SK-N-SH (cell line): ENCODE results near the gene CD53. TPM values are rescaled to one million over a fixed set of nuclear protein-coding genes. Genes with fewer than 3 reads are reported as not detected.

Experiments
- CTCF ChIA-PET: fragments of 300-600, 350-600 bp; formaldehyde crosslinking; extraction: SDS; loops from one replicate; lab custom pipeline; 2021; lab: Yijun Ruan, JAX
- POLR2A ChIA-PET: fragments of 350-600 bp; sonication (Branson Sonifier 250); formaldehyde crosslinking; extraction: SDS; loops from one replicate; lab custom pipeline; 2020; ENCODE audit warnings: antibody characterized with exemption, inconsistent platforms; lab: Yijun Ruan, JAX
- DNase-seq: peaks from one replicate; pipeline ENCODE4 v3.0.0; 2012
- H2AFZ ChIP-seq: fragments of 200-600 bp; sonication (generic); 2 replicates; pipeline ENCODE4 v1.8.1; 2016; ENCODE audit warnings: antibody characterized with exemption, mild to moderate bottlenecking, low read depth
- H3F3A ChIP-seq: fragments of 200-600 bp; sonication (generic); replicated peaks from 2 replicates; pipeline ENCODE3; 2016; ENCODE audit warnings: antibody characterized with exemption, mild to moderate bottlenecking; ENCODE audit not compliant: insufficient read depth
- H3K27ac ChIP-seq, 2 experiments: fragments of 200-500 bp in 1 of 2; fragments of 200-600 bp in 1 of 2; sonication (Bioruptor generic) in 1 of 2; sonication (generic), shearing (Covaris generic) in 1 of 2; 2 replicates each; pipeline versions ENCODE4 v1.5.1 to v1.6.1; 2014 to 2016; ENCODE audit warnings: low read depth in 2 of 2, inconsistent platforms in 1 of 2, low read length in 1 of 2, mild to moderate bottlenecking in 1 of 2, mixed read lengths in 1 of 2
- H3K27me3 ChIP-seq: fragments of 200-600 bp; sonication (generic), shearing (Covaris generic); 2 replicates; pipeline ENCODE4 v1.6.1; 2016; ENCODE audit warnings: mixed run types; ENCODE audit not compliant: insufficient read depth
- H3K36me3 ChIP-seq, 2 experiments: fragments of 200-500 bp in 1 of 2; fragments of 200-600 bp in 1 of 2; sonication (Bioruptor generic) in 1 of 2; sonication (generic) in 1 of 2; replicated peaks in 1 of 2; 2 replicates each; pipeline versions ENCODE3 to v1.5.1; 2014 to 2016; ENCODE audit warnings: low read length in 1 of 2, mild to moderate bottlenecking in 1 of 2; ENCODE audit not compliant: insufficient read depth in 2 of 2, control insufficient read depth in 1 of 2
- H3K4me1 ChIP-seq, 2 experiments: fragments of 200-500 bp in 1 of 2; fragments of 200-600 bp in 1 of 2; sonication (Bioruptor generic) in 1 of 2; sonication (generic), shearing (Covaris generic) in 1 of 2; 2 replicates each; pipeline versions ENCODE4 v1.5.1 to v1.6.1; 2014 to 2016; ENCODE audit warnings: low read depth in 1 of 2, low read length in 1 of 2, mixed run types in 1 of 2; ENCODE audit not compliant: insufficient read depth in 2 of 2, control insufficient read depth in 1 of 2
- H3K4me2 ChIP-seq: fragments of 200-600 bp; sonication (generic), shearing (Covaris generic); 2 replicates; pipeline ENCODE4 v1.6.1; 2017; ENCODE audit warnings: mixed run types
- H3K4me3 ChIP-seq, 2 experiments: fragments of 200-500 bp in 1 of 2; fragments of 200-600 bp in 1 of 2; sonication (Bioruptor generic) in 1 of 2; sonication (generic), shearing (Covaris generic) in 1 of 2; 2 replicates each; pipeline versions ENCODE4 v1.5.1 to v1.8.1; 2014 to 2016; ENCODE audit warnings: low read depth in 2 of 2, inconsistent platforms in 1 of 2, low read length in 1 of 2, mild to moderate bottlenecking in 1 of 2, mixed read lengths in 1 of 2, moderate library complexity in 1 of 2
- H3K79me2 ChIP-seq: fragments of 200-600 bp; sonication (generic); 2 replicates; pipeline ENCODE4 v1.8.1; 2017; ENCODE audit warnings: mild to moderate bottlenecking; ENCODE audit not compliant: insufficient read depth
- H3K9ac ChIP-seq: fragments of 200-600 bp; sonication (generic); 2 replicates; pipeline ENCODE4 v1.6.1; 2017; ENCODE audit warnings: mixed run types
- H3K9me2 ChIP-seq: fragments of 200-600 bp; sonication (generic); 2 replicates; pipeline ENCODE4 v1.6.1; 2017; ENCODE audit warnings: mixed run types
- H3K9me3 ChIP-seq: fragments of 200-600 bp; sonication (generic); 2 replicates; pipeline ENCODE4 v1.6.1; 2017; ENCODE audit warnings: mixed run types, mild to moderate bottlenecking, moderate library complexity
- H4K20me1 ChIP-seq: fragments of 200-600 bp; sonication (generic); 2 replicates; pipeline ENCODE4 v1.6.1; 2017; ENCODE audit warnings: mild to moderate bottlenecking, mixed run types; ENCODE audit not compliant: insufficient read depth
- ELF1 ChIP-seq: IDR thresholded peaks from 2 replicates; pipeline ENCODE4 v1.4.0; 2012
- EP300 ChIP-seq, 2 experiments: IDR thresholded peaks; 2 replicates each; pipeline versions ENCODE4 v1.4.0 to v1.6.1; 2012; ENCODE audit warnings: borderline replicate concordance in 1 of 2, low read depth in 1 of 2, low read length in 1 of 2
- EZH2phosphoT487 ChIP-seq: fragments of 200-600 bp; sonication (generic); IDR thresholded peaks from 2 replicates; pipeline ENCODE4 v1.6.1; 2017; ENCODE audit warnings: low read depth, mixed run types, mild to moderate bottlenecking, antibody characterized with exemption, moderate library complexity, borderline replicate concordance
- FOSL2 ChIP-seq: IDR thresholded peaks from 2 replicates; pipeline ENCODE4 v1.4.0; 2012; ENCODE audit warnings: low read depth, mild to moderate bottlenecking, moderate library complexity, borderline replicate concordance
- FOXJ3 ChIP-seq: sonication (generic); formaldehyde crosslinking; IDR thresholded peaks from 2 replicates; pipeline ENCODE4 v1.5.1; 2020; ENCODE audit warnings: mild to moderate bottlenecking, missing genetic modification reagents
- GABPA ChIP-seq: IDR thresholded peaks from 2 replicates; pipeline ENCODE4 v1.4.0; 2012; ENCODE audit warnings: low read depth, mild to moderate bottlenecking
- GATA2 ChIP-seq: sonication (generic); formaldehyde crosslinking; IDR thresholded peaks from 2 replicates; pipeline ENCODE4 v1.5.0; 2020; ENCODE audit warnings: mild to moderate bottlenecking, missing genetic modification reagents
- JUND ChIP-seq: IDR thresholded peaks from 2 replicates; pipeline ENCODE4 v1.4.0; 2012
- NFIC ChIP-seq: IDR thresholded peaks from 2 replicates; pipeline ENCODE4 v1.4.0; 2012; ENCODE audit warnings: borderline replicate concordance
- NRF1 ChIP-seq: IDR thresholded peaks from 2 replicates; pipeline ENCODE4 v1.6.1; 2012; ENCODE audit warnings: low read depth, mild to moderate bottlenecking, low read length
- POLR2AphosphoS5 ChIP-seq: IDR thresholded peaks from 2 replicates; pipeline ENCODE4 v1.6.1; 2012; ENCODE audit warnings: low read depth, low read length
- RCOR1 ChIP-seq: fragments of 150-350 bp; IDR thresholded peaks from 2 replicates; pipeline ENCODE4 v1.6.1; 2017; ENCODE audit warnings: antibody characterized with exemption, low read length
- SIN3A ChIP-seq: IDR thresholded peaks from 2 replicates; pipeline ENCODE4 v1.6.1; 2012; ENCODE audit warnings: low read depth, mild to moderate bottlenecking, low read length, moderate library complexity, borderline replicate concordance
- TCF12 ChIP-seq: IDR thresholded peaks from 2 replicates; pipeline ENCODE4 v1.4.0; 2012
- TEAD4 ChIP-seq: IDR thresholded peaks from 2 replicates; pipeline ENCODE4 v1.4.0; 2012; ENCODE audit warnings: mild to moderate bottlenecking, borderline replicate concordance; ENCODE audit not compliant: insufficient read depth
- WGBS: methylation state at CpG from one replicate; pipeline ENCODE4 v1.1.6; 2017; ENCODE audit warnings: low lambda C conversion rate; 5-methylcytosine and 5-hydroxymethylcytosine counted together
- polyA plus RNA-seq, 3 experiments: library from polyadenylated mRNA; depleted of rRNA; stranded (reverse); fragments of >200 nt; gene quantifications; 2 replicates each; pipeline ENCODE4 v1.2.3, GENCODE V29; 2012
- TF ChIP-seq, protein P1 (sequence below): fragments of 200-600 bp; sonication (generic); IDR thresholded peaks from 2 replicates; pipeline ENCODE4 v1.6.1; 2017; ENCODE audit warnings: antibody characterized with exemption, mild to moderate bottlenecking, moderate library complexity
- TF ChIP-seq, protein P2 (sequence below): IDR thresholded peaks from 2 replicates; pipeline ENCODE4 v1.6.1; 2012; ENCODE audit warnings: mild to moderate bottlenecking, low read depth, low read length, moderate library complexity
- TF ChIP-seq, protein P3 (sequence below): fragments of 150-350 bp; IDR thresholded peaks from 2 replicates; pipeline ENCODE4 v1.6.1; 2016; ENCODE audit warnings: mild to moderate bottlenecking, low read depth, low read length
- TF ChIP-seq, protein P4 (sequence below): IDR thresholded peaks from 2 replicates; pipeline ENCODE4 v1.4.0; 2012; ENCODE audit warnings: low read depth
- TF ChIP-seq, protein P5 (sequence below): IDR thresholded peaks from 2 replicates; pipeline ENCODE4 v1.4.0; 2012; ENCODE audit warnings: low read depth, borderline replicate concordance

Gene CD53
- polyA plus RNA-seq, 1 of the 3 experiments (the other 2 are of a cell fraction), result not detected

DNA sequence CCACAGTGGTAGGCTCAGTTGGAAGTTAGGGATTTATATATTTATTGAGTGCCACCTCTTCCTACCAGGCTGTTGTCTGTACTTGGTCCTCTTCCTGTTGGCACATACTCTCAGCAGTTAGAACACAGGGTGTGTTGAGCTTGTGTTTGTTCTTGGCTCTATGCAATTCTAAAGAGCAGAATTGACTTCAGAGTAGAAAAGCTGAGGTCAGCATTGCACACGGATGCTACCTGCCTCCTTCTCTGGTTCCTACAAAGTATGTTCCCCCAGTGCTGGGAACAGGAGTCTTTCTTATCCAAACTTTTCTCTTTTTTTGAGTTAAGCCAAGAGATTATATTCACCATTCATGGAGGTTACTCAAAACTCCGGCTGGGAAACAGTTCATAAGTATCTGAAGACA is 16.5 kb upstream of the CD53 start:
- TF ChIP-seq RCOR1 (no peak), TCF12 (no peak), FOXJ3 (no peak), JUND (no peak), ELF1 (no peak), EP300 (IDR thresholded peaks at IDR 0.05; ENCODE audit: borderline replicate concordance in 1 of 2, low read depth in 1 of 2, low read length in 1 of 2) (no peak), POLR2AphosphoS5 (no peak), NFIC (no peak), NRF1 (no peak), FOSL2 (no peak), GATA2 (CRISPR knock-in tag) (no peak), SIN3A (no peak), EZH2phosphoT487 (no peak), TEAD4 (no peak), GABPA (no peak)
- TF ChIP-seq, protein P1, sequence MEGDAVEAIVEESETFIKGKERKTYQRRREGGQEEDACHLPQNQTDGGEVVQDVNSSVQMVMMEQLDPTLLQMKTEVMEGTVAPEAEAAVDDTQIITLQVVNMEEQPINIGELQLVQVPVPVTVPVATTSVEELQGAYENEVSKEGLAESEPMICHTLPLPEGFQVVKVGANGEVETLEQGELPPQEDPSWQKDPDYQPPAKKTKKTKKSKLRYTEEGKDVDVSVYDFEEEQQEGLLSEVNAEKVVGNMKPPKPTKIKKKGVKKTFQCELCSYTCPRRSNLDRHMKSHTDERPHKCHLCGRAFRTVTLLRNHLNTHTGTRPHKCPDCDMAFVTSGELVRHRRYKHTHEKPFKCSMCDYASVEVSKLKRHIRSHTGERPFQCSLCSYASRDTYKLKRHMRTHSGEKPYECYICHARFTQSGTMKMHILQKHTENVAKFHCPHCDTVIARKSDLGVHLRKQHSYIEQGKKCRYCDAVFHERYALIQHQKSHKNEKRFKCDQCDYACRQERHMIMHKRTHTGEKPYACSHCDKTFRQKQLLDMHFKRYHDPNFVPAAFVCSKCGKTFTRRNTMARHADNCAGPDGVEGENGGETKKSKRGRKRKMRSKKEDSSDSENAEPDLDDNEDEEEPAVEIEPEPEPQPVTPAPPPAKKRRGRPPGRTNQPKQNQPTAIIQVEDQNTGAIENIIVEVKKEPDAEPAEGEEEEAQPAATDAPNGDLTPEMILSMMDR, result no peak
- TF ChIP-seq, protein P2, sequence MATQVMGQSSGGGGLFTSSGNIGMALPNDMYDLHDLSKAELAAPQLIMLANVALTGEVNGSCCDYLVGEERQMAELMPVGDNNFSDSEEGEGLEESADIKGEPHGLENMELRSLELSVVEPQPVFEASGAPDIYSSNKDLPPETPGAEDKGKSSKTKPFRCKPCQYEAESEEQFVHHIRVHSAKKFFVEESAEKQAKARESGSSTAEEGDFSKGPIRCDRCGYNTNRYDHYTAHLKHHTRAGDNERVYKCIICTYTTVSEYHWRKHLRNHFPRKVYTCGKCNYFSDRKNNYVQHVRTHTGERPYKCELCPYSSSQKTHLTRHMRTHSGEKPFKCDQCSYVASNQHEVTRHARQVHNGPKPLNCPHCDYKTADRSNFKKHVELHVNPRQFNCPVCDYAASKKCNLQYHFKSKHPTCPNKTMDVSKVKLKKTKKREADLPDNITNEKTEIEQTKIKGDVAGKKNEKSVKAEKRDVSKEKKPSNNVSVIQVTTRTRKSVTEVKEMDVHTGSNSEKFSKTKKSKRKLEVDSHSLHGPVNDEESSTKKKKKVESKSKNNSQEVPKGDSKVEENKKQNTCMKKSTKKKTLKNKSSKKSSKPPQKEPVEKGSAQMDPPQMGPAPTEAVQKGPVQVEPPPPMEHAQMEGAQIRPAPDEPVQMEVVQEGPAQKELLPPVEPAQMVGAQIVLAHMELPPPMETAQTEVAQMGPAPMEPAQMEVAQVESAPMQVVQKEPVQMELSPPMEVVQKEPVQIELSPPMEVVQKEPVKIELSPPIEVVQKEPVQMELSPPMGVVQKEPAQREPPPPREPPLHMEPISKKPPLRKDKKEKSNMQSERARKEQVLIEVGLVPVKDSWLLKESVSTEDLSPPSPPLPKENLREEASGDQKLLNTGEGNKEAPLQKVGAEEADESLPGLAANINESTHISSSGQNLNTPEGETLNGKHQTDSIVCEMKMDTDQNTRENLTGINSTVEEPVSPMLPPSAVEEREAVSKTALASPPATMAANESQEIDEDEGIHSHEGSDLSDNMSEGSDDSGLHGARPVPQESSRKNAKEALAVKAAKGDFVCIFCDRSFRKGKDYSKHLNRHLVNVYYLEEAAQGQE, result no peak
- TF ChIP-seq, protein P3, sequence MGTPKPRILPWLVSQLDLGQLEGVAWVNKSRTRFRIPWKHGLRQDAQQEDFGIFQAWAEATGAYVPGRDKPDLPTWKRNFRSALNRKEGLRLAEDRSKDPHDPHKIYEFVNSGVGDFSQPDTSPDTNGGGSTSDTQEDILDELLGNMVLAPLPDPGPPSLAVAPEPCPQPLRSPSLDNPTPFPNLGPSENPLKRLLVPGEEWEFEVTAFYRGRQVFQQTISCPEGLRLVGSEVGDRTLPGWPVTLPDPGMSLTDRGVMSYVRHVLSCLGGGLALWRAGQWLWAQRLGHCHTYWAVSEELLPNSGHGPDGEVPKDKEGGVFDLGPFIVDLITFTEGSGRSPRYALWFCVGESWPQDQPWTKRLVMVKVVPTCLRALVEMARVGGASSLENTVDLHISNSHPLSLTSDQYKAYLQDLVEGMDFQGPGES, result no peak
- TF ChIP-seq, protein P4, sequence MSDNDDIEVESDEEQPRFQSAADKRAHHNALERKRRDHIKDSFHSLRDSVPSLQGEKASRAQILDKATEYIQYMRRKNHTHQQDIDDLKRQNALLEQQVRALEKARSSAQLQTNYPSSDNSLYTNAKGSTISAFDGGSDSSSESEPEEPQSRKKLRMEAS, result no peak
- TF ChIP-seq, protein P5, sequence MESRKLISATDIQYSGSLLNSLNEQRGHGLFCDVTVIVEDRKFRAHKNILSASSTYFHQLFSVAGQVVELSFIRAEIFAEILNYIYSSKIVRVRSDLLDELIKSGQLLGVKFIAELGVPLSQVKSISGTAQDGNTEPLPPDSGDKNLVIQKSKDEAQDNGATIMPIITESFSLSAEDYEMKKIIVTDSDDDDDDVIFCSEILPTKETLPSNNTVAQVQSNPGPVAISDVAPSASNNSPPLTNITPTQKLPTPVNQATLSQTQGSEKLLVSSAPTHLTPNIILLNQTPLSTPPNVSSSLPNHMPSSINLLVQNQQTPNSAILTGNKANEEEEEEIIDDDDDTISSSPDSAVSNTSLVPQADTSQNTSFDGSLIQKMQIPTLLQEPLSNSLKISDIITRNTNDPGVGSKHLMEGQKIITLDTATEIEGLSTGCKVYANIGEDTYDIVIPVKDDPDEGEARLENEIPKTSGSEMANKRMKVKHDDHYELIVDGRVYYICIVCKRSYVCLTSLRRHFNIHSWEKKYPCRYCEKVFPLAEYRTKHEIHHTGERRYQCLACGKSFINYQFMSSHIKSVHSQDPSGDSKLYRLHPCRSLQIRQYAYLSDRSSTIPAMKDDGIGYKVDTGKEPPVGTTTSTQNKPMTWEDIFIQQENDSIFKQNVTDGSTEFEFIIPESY, result no peak
- H2AFZ ChIP-seq, result no peak overlapping the region
- H4K20me1 ChIP-seq, result no peaks in the 10 kb centered on the region
- no peaks in the 10 kb centered on the region; the same call in 1 of the 2 replicates for H3K27me3 ChIP-seq
- no peaks in the 10 kb centered on the region for H3K9me3 ChIP-seq
- H3K9me2 ChIP-seq, result no peaks in the 10 kb centered on the region
- H3F3A ChIP-seq, result no peaks in the 10 kb centered on the region
- CTCF ChIA-PET, result no interaction called here
- no peaks in the 10 kb centered on the region for H3K4me1 ChIP-seq
- no peak for DNase-seq
- 16% methylated on average over 2 of the region's 2 CpGs for WGBS
- H3K36me3 ChIP-seq, result no peaks in the 10 kb centered on the region
- no peak overlapping the region for H3K4me2 ChIP-seq
- H3K27ac ChIP-seq, result no peak overlapping the region
- POLR2A ChIA-PET, result no interaction called here
- no peaks in the 10 kb centered on the region for H3K79me2 ChIP-seq
- H3K9ac ChIP-seq, result no peak overlapping the region
- H3K4me3 ChIP-seq, result no peak overlapping the region
